Islet of Langerhans (tissue), 1 donor: ENCODE results near the gene PITPNC1.
"Not testable (repeated sequence)": the region's sequence is repeated elsewhere in the genome, so short reads cannot be mapped to it uniquely, and the experiment has no call there.

Experiments used
- FAIRE-seq: peaks from one replicate; lab custom pipeline; 2011; peaks lifted over from hg19 to GRCh38; lab: Jason Lieb, UNC

The PITPNC1 gene

DNA sequence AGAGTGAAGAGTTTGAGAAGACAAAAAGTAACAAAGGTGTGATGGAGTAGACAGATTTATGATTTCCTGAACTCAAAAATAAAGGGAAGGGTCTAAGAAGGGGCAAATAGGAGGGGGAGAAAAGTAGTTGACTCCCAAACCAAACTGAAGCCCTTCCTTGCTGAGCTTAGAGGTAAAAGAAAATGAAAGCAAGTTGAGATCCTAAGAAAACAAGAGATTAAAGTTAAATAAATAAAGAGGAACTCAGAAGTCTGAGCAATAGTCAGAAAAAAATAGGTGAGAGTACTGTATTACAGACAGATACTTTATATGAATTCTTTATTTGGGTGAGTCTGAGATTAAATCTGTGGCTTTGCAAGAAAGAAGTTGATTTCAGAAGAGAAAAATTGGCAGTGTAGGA lies 7.4 kb upstream of the PITPNC1 start:
- FAIRE-seq: no peak

DNA sequence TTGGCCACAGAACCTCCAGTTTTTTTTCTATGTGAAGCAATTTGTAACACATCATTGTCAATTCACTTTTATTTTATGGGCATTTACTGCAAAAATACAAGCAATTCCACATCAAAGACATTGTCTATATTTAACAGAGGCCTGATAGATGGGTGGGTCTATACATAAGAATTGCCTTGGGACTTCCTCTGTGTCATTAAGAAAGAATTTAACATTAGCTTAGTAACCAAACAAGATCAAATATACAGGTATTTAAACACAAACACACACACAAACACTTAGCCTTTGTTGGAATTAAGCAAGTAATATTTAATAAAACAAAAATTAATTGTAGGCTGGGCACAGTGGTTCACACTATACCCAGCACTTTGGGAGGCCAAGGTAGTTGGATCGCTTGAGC lies 4.3 kb upstream of the PITPNC1 start:
- no peak for FAIRE-seq

DNA sequence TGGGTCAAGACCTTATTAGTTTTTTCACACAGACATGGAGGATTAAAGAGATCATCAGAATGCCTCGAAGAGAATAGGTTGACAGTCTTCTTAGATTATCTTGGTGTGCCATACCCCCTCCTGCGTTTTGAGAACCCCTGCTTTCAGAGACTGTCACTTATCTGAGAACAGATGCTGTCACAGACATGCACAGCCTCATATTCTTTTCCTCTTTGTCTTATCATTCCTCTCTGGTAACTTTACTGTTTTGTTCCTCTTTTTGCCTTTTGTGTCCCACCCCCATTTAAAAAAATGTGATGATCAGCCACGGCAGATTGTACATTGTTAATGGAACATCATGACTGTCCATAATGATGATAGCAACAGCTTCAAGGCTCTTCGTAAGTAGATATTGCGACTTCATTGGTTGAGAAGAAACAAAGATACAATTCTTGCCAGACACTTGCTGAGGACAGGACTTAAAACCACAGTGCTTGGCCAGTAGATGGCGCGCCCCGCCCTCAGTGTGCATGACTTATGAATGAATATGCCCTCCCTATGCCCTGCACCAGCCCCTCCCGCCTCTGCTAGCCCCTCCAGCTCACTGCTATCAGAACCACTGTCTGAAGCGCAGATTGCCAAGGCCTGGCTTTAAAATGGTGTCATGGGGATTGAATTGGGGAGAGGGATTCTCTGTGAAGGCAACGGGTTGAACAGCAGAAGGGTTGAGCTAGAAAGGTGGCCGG lies 2.6 kb upstream of the PITPNC1 start:
- FAIRE-seq: no peak

DNA sequence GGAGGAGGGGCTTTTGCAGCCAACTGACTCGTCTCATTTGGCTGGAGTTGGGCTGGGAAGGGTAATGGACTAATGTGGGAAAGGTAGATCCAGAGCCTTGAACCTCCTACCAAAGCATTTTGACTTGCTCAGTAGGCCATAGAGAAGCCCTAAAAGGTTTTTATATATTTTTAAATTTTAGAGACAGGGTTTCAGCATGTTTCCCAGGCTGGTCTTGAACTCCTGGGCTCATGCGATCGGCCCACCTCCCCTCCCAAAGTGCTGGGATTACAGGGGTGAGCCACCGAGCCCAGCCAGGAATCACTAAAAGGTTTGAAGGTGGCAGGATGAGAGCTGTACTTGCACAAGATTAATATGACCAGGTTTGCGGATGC lies 2.0 kb upstream of the PITPNC1 start:
- FAIRE-seq: no peak

DNA sequence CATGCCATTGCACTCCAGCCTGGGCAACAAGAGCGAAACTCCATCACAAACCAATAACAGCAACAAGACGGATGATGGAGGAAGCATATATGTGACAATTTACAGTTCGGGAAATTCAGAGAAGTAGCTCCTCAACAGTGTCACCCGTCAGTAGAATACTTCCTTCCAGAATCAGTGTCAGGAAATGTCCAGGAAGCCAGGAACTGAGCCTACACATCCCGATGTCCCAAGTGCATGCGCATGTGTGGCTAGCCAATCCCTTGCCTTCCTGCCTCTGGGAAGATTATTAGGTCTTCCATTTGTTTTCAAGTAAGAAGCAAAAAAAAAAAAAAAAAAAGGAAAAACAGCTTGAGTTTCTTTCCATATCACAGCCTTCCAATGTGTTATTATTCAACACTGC lies 1.4 kb upstream of the PITPNC1 start:
- no peak for FAIRE-seq

DNA sequence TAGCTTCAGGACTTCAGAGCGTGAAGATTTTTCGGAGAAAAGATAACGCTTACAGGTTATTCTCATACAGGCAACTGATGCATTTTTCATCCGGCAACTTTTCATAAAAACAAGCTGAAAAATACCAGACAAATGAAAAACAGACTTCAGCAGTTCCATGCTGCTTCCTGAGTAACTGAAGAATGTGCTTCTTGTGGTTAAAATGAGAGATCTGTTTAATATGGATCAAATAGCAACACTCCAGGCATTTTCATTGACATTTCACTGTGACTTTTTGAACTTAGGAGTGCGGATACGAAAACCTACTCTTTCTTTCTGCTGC lies 705 bp upstream of the PITPNC1 start:
- no peak for FAIRE-seq

DNA sequence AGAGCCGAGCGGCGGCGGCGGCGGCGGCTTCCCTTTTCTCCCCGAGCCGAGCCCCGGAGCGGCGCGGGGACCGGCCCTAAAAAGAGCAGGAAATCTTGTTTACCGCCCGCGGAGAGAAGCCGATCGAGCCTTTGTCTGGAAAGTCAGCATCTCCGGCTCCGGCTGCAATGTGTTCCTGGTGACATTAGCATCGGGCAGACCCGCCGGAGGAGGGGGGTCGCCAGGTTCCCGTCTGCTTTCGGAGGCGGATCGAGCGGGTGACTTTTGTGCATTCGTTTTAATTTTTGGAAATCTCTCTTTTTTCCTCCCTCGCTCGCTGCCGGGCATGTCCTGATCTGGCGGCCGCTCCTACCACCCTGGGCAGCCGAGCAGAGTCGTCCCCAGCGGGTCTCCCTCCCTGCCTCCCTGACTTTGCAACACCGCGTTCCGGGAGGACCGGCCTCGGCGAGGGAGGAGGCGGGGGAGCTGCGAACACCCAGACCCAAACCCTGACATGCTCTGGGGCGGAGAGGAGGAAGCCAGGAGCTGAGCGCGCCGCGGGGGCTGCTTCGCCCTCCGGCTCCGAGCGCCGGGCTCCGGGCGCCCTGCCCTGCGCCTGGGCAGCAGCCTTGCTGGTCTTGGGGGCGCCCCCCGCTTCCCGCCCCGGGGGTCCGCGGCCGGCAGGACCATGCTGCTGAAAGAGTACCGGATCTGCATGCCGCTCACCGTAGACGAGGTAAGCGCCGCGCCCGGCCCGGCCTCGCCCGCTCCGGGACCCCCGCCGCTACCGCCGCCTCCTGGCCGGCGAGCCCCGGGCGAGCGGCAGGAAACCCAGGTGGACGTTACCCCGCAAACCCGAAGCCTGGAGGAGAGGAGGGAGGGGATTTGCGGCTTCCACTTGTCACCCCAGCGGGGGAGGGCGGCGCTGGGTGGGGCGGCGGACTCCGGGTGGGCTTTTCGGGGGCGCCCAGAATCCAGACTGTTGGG lies 690 bp downstream of the PITPNC1 start:
- no peak for FAIRE-seq

DNA sequence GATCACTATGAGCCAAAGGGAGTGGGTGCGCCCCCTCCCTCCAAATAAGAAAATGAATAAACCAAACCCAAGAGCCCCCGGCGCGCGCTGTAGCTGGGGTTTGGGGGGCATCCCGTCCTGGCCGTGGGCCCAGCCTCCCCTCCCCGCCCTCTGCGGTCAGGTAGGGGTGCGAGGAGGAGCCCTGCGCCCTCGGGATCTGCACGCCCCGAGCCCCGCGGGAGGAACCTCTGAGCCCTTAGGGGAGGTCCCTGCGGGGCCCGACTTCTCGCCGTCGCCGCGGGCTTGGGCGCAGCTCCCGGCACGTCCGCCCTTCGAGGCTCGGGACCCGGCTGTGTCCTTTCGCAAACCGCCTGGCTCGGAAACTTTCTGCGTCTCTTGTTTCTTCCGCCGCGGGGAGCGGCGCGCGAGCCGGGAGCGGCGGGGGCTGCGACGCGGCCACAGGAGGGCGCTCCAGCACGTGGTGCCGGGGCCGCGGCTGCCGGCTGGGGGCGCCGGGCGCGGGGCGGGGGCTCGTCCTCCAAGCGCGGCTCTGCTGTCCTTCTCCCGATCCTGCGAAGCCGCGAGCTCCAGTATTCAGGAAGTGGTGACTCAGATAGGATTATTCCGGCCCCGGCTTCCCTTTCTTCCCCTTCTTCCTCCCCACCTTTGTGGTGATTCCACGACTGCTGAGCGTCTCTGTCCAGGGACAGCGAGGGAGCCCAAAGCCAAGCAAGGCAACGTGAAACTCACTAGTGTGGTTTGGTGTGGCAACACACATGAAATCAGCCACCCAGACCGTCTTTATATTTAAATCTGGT lies 1.6 kb downstream of the PITPNC1 start:
- no peak for FAIRE-seq

DNA sequence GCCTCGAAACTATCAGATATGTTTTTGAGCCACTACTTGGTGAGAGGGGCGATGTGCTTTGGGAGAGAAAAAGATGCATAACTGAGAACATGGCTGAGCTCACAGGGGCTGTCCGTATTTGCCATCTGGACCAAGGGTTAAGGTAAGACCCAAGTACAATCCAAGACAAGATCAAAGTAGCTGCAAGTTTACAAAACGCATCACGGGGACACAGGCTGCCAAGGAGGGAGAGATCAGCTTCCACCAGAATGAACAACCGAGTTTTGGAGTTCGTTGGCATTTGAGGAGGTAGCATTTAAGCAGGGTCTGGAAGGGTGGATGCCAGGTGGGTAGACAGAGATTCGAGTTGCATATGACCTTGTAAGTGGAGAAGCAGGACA lies 2.2 kb downstream of the PITPNC1 start:
- no peak for FAIRE-seq

DNA sequence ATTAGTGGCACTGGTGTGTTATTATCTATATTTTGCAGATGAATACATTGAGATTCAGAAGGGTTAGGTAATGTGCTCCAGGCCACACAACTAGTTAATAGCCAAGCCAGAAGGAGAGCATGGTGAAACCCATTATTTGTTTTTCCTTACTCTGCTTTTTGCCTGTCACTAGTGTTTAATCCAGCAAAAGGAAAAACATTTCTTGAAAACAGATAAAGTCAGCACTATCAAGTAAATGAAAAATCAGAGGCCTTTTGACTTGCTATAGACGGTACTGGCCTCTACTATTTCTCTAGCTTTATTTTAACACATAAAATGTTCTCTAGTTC lies 4.8 kb downstream of the PITPNC1 start:
- FAIRE-seq: peak; percentile 82

DNA sequence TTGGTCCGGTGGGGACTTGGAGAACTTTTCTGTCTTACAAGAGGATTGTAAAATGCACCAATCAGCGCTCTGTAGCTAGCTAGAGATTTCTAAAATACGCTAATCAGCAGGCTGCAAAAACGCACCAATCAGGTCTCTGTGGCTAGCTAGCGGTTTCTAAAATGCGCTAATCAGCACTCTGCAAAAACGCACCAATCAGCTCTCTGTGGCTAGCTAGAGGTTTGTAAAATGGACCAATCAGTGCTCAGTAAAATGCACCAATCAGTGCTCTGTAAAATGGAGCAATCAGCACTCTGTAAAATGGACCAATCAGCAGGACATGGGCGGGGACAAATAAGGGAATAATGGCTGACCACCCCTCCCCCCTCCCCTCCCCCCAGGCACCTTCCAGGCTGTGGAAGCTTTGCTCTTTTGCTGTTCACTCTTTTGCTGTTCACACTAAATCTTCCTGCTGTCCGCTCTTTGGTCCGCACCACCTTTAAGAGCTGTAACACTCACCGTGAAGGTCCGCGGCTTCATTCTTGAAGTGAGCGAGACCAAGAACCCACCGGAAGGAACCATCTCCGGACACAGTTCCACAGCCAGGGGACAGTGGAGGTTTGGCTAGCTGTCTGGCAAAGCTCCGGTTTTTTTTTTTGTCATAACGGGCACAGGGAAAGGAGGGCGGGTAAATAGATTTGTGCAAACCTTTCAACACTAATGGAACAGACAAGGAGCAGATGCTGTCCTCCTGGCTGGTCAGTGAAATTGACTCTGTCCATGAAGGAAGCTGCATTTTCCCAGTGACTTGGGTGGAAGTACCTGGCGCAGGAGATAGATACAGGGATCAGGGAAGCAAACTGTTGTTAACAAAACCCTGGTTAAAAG lies 8.3 kb downstream of the PITPNC1 start:
- no peak for FAIRE-seq

DNA sequence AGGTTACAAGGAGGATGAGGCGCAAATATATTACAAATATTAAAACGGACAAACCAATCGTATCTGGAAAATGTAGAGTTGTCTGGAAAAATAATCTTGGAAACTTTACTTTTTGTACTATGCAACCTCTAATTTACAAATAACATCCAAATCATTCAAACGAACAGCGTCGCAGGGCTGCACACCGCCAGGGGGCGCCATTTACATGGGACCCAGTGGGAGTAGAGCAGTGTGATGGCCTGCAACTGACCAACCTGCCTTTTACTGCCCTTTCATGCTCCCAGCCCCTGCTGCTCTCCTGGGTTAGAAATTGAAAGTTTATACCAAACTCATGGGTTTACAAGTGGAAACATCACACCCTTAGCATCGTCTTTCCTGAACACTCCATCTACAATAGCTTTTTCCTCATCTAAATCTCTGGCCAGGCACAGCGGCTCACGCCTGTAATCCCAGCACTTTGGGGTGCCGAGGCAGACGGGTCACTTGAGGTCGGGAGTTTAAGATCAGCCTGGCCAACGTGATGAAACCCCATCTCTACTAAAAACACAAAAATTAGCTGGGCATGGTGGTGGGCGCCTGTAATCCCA lies 10.0 kb downstream of the PITPNC1 start:
- no peak for FAIRE-seq

DNA sequence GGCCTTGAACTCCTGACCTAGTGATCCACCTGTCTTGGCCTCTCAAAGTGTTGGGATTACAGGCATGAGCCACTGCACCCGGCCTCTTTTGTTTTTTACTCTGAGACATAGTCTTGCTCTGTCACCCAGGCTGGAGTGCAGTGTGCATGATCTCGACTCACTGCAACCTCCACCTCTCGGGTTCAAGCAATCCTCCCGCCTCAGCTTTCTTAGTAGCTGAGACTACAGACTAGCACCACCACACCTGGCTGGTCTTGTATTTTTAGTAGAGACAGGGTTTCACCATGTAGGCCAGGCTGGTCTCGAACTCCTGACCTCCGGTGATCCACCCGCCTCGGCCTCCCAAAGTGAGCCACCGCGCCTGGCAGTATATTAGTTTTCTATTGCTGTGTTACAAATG lies 11.5 kb downstream of the PITPNC1 start:
- not testable (repeated sequence) for FAIRE-seq

DNA sequence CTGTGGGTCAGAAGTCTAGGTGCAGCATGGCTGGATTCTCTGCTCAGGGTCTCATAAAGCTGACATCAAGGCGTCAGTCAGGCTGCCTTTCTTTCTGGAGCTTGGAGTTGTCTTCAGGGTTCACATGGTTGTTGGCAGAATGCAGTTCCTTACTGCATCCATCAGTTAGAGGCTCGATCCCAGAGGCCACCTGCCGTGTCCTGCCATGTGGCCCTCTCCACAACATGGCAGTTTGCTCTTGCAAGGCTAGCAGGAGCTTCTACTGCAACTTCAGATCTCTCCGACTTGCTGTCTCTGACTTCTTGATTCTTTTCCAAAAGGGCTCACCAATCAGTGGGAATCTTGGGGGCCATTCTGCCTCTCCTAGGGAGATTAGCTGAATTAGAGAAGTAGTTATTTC lies 11.9 kb downstream of the PITPNC1 start:
- FAIRE-seq: no peak

DNA sequence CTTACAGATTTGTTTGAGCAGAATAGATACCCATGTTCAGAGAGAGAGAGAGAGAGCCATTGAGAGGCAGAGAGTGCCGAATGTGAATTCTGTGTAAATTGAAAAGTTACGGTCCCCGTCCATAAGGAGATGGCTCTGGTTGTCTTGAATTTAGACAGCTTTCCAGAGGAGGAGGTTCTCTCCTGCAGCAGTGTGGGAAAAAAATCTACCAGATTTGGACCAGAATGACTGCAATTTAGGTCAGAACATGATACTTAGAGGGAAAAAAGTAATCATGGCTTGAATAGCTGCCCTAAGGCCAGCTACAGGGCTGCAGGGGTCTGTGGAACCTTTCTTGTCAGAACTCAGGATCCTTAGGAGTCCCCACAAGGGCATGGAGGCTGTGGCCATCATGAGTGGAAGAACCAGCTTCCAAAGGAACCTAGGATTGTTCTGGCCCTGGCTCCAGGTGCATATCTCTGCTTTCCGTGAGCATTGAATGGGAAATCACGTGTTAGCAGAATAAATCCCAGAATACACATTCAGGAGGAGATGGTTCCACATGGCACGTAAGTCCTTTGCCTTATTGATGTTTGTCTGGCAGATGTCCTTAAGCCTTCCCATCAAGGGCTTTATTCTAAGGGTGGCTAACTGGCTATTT lies 13.0 kb downstream of the PITPNC1 start:
- no peak for FAIRE-seq

DNA sequence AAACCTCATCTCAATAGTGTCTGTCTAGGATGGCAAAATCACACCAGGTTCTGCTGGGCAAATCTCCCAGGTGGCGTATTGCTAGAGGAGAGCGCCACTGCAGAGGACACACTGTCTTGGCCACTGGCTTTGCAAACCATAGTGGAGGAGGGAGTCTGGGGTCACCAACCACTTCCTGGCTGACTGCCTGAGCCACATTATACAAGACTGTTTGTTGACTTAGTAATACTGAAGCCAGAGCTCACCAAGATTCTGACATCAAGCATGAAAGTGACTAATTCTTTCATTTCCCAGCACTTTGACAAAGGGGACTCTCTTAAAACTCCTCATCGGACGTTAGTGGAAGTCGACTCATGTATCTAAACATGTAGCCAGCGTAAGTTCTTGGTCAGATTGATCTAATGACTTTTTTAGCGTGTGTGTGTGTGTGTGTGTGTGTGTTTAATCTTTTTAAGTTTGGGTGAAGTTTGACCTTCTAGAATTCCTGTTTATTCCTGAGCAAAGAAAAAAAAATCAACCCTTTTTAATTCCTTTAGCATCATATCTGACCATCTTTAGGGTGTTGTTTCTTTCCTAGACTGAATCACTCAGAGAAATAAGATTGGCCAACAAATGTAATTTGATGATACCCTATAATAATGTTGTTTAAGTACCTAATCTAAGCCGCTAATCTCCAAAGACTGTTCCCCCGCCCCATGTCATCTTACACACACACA lies 13.7 kb downstream of the PITPNC1 start:
- peak; percentile 82 for FAIRE-seq

DNA sequence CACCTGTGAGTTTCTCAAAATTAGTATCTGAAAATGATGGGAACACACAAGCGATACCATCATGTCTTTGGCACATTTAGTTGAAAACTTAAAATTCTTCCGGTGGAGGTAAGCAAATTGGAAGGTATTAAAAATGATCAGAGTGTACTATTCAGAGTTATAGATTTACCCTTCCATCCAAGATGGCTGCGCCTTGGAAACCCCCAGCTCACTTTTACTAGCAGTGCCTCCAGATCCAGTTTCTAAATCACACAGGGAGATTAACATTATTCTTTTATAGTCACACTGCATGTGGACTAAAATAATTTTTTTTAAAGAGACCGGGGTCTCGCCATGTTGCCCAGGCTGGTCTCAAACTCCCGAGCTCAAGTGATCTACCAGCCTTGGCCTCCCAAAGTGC lies 15.0 kb downstream of the PITPNC1 start:
- no peak for FAIRE-seq

DNA sequence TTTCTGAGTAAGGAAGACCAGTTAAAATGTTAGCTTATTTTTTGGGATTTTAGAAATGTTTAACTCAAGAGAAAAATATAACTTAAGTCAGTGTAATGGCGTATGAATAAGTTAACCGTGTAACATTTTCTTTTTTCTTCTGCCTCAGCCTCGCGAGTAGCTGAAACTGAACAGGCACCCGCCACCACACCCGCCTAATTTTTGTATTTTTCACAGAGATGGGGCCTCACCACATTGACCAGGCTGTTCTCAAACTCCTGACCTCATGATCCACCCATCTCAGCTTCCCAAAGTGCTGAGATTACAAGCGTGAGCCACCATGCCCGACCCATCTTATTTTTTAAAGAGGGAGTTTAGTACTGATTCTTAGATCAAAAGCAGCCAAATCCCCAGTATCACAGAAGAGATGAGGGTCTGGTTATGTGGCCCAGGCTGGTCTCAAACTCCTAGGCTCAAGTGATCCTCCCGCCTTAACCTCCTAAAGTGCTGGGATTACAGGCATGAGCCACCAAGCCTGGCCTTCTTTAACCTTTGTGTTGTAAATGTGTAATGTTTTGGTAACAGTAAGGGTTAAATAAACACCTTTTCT lies 16.8 kb downstream of the PITPNC1 start:
- no peak for FAIRE-seq

DNA sequence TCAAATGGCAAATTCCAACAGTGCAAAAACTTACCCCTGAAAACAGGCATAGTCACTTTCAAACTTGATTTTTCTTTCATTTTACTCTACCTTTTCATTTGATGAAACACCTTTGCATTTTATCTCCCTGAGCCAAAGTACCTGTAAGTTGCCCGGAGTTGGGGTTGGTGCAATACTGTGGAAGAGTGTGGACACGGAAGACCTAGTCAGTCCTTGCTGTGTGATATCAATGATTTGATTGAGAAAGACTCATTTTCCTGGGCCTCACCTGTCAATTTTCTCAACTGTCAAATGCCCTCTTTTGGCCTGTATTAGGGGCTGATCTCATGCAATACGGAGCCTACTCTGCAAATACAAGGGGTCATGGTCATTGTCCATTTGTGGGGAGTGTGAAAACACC lies 22.6 kb downstream of the PITPNC1 start:
- no peak for FAIRE-seq

DNA sequence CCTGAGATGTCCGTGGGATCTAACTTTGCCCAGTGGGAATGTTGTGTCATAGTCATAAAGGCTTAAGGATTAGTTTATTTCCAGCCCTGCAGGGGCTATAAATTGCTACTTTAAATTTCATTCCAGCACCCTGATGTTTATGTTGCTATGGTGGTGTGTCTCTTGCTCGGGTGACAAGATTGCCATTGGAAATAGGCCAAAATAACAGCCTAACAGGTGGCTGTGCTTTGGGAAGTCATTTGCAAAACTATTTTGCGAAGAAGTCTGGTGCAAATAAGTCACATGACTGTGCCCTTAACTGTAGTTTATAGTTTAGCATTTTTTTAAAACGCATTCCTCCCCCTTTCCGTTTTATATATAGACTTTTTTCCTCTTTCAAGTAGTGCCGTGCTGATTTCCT lies 23.1 kb downstream of the PITPNC1 start:
- FAIRE-seq: no peak
